ENCODE results near the gene GATAD2B.

DNA sequence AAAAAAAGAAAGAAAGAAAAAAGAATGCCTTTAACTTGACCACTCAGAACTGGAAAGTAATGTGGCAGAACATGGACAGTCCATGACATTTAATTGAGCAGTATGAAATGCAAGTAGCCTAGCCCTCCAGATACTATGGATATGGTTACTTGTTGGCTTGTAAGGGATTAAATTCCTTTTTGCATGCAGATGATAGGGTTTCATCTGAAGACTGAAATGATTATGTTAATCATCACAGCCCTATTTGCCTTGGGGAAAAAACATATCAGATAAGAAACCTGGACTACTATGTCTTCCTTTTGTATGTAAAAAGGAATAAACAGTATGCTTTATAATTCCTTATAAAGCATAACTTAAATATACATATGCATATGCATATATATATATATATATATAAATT, 66.0 kb downstream of the GATAD2B start:
- TF ChIP-seq POLR2A (IDR thresholded peaks at IDR 0.05; ENCODE audit: low read depth, low read length) (no peak), BHLHE40 (IDR thresholded peaks at IDR 0.05; ENCODE audit: low read depth, low read length) (no peak), MAFK (IDR thresholded peaks at IDR 0.05; ENCODE audit: low read depth, low read length) (no peak)
- TF ChIP-seq, protein P1, sequence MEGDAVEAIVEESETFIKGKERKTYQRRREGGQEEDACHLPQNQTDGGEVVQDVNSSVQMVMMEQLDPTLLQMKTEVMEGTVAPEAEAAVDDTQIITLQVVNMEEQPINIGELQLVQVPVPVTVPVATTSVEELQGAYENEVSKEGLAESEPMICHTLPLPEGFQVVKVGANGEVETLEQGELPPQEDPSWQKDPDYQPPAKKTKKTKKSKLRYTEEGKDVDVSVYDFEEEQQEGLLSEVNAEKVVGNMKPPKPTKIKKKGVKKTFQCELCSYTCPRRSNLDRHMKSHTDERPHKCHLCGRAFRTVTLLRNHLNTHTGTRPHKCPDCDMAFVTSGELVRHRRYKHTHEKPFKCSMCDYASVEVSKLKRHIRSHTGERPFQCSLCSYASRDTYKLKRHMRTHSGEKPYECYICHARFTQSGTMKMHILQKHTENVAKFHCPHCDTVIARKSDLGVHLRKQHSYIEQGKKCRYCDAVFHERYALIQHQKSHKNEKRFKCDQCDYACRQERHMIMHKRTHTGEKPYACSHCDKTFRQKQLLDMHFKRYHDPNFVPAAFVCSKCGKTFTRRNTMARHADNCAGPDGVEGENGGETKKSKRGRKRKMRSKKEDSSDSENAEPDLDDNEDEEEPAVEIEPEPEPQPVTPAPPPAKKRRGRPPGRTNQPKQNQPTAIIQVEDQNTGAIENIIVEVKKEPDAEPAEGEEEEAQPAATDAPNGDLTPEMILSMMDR (conservative IDR thresholded peaks at IDR 0.05; ENCODE audit: low read depth, low read length) = no peak
- TF ChIP-seq, protein P2, sequence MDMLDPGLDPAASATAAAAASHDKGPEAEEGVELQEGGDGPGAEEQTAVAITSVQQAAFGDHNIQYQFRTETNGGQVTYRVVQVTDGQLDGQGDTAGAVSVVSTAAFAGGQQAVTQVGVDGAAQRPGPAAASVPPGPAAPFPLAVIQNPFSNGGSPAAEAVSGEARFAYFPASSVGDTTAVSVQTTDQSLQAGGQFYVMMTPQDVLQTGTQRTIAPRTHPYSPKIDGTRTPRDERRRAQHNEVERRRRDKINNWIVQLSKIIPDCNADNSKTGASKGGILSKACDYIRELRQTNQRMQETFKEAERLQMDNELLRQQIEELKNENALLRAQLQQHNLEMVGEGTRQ (IDR thresholded peaks at IDR 0.05; ENCODE audit: low read depth, low read length) = no peak
- TF ChIP-seq, protein P3, sequence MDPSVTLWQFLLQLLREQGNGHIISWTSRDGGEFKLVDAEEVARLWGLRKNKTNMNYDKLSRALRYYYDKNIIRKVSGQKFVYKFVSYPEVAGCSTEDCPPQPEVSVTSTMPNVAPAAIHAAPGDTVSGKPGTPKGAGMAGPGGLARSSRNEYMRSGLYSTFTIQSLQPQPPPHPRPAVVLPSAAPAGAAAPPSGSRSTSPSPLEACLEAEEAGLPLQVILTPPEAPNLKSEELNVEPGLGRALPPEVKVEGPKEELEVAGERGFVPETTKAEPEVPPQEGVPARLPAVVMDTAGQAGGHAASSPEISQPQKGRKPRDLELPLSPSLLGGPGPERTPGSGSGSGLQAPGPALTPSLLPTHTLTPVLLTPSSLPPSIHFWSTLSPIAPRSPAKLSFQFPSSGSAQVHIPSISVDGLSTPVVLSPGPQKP (IDR thresholded peaks at IDR 0.05; ENCODE audit: borderline replicate concordance, low read depth, low read length) = no peak
